Esophagus squamous epithelium (tissue), 5 donors: ENCODE measurements around the gene DOK3. TPM values are rescaled to one million over a fixed set of nuclear protein-coding genes. Genes with fewer than 3 reads are reported as not detected.

Experiments used
- DNase-seq: peaks from one replicate; lab custom pipeline; 2025; lab: John Stamatoyannopoulos, UW
- H3K27ac ChIP-seq, 4 donors: fragments of 200-600 bp; sonication (generic); one replicate each; pipeline ENCODE4 v1.5.1; 2016 to 2019; ENCODE audit warnings: mild to moderate bottlenecking in 1 of 4
- H3K27me3 ChIP-seq, 4 donors: fragments of 200-600 bp; sonication (generic); 1 replicate in 3 of 4; 2 replicates in 1 of 4; pipeline versions ENCODE4 v1.5.1 to v1.6.0; 2017 to 2021; ENCODE audit warnings: antibody characterized with exemption in 1 of 4
- H3K36me3 ChIP-seq, 3 donors: fragments of 200-600 bp; sonication (generic); one replicate each; pipeline ENCODE4 v1.5.1; 2016 to 2019
- H3K4me1 ChIP-seq, 3 donors: fragments of 200-600 bp; sonication (generic); one replicate each; pipeline ENCODE4 v1.5.1; 2017 to 2019
- H3K4me3 ChIP-seq, 4 donors: fragments of 200-600 bp; sonication (generic); 1 replicate in 3 of 4; 2 replicates in 1 of 4; pipeline ENCODE4 v1.5.1; 2016 to 2019; ENCODE audit warnings: mild to moderate bottlenecking in 2 of 4, moderate library complexity in 1 of 4
- H3K9me3 ChIP-seq, 3 donors: fragments of 200-600 bp; sonication (generic); one replicate each; pipeline ENCODE4 v1.5.1; 2016 to 2019
- POLR2A ChIP-seq, 4 donors: fragments of 450-650 bp; IDR thresholded peaks; one replicate each; pipeline ENCODE4 v1.6.1; 2017; ENCODE audit warnings: antibody characterized with exemption in 4 of 4, mild to moderate bottlenecking in 4 of 4, moderate library complexity in 3 of 4
- WGBS, 2 donors: methylation state at CpG; one replicate each; pipeline ENCODE4 v1.1.5; 2018; 5-methylcytosine and 5-hydroxymethylcytosine counted together
- intact Hi-C: fragments of 100-400 bp; cut with DNase I; formaldehyde crosslinking; loops from one replicate; pipeline ENCODE4 v1.15.0; 2022
- total RNA-seq, 4 donors: library from RNA; depleted of rRNA; stranded (reverse); fragments of >200 nt; gene quantifications; one replicate each; pipeline ENCODE4 v1.1.0, GENCODE V29; 2016
- TF ChIP-seq, protein P1 (sequence below), 6 experiments: fragments of 450-650 bp in 4 of 6; fragments of 200-600 bp in 2 of 6; sonication (generic) in 2 of 6; IDR thresholded peaks; one replicate each; pipeline ENCODE4 v1.5.1; 2016 to 2019; ENCODE audit warnings: antibody characterized with exemption in 6 of 6, mild to moderate bottlenecking in 4 of 6, moderate library complexity in 4 of 6
- donor health status: DM: yes; HTN: yes; CAD: no.

The DOK3 gene
- total RNA-seq, 4 donors from 2014 or later: 2.4 to 7.2 (median 4.4) TPM

- H3K4me3 ChIP-seq: peak overlapping the region in 1 of 4 donors; percentile 93
- no peaks in the 10 kb centered on the region for H3K9me3 ChIP-seq
- H3K4me1 ChIP-seq: peaks cover 42 to 79% (median 52%) of the 10 kb centered on the region in 3 donors
- H3K27ac ChIP-seq: peak overlapping the region; percentile 75 to 98 (median 93)
- intact Hi-C loops: loop anchor here (10.0 kb wide), 1 partner anchor 179 kb away; the partner anchor contains the start of gene MXD3
- H3K36me3 ChIP-seq: peaks cover 7 to 40% (median 8%) of the 10 kb centered on the region in 3 donors
- H3K27me3 ChIP-seq: peaks cover 0 to 8% (median 0%) of the 10 kb centered on the region in 4 donors
- TF ChIP-seq, protein P1, sequence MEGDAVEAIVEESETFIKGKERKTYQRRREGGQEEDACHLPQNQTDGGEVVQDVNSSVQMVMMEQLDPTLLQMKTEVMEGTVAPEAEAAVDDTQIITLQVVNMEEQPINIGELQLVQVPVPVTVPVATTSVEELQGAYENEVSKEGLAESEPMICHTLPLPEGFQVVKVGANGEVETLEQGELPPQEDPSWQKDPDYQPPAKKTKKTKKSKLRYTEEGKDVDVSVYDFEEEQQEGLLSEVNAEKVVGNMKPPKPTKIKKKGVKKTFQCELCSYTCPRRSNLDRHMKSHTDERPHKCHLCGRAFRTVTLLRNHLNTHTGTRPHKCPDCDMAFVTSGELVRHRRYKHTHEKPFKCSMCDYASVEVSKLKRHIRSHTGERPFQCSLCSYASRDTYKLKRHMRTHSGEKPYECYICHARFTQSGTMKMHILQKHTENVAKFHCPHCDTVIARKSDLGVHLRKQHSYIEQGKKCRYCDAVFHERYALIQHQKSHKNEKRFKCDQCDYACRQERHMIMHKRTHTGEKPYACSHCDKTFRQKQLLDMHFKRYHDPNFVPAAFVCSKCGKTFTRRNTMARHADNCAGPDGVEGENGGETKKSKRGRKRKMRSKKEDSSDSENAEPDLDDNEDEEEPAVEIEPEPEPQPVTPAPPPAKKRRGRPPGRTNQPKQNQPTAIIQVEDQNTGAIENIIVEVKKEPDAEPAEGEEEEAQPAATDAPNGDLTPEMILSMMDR (IDR thresholded peaks at IDR 0.05): no peak
- no peak for TF ChIP-seq POLR2A (IDR thresholded peaks at IDR 0.05)
- 73% methylated on average over 5 of the region's 5 CpGs for WGBS, 2 donors
- DNase-seq: no peak
Measured at GRCh38 chr5:177493795-177494345, 15.8 kb downstream of the DOK3 start.

- DNase-seq: no peak
- TF ChIP-seq POLR2A (IDR thresholded peaks at IDR 0.05): no peak
- TF ChIP-seq, protein P1 (IDR thresholded peaks at IDR 0.05): no peak
- Histone ChIP-seq H3K4me3 (no peak overlapping the region), H3K4me1 (peaks cover 31 to 69% (median 45%) of the 10 kb centered on the region in 3 donors), H3K9me3 (no peaks in the 10 kb centered on the region), H3K27ac (peak overlapping the region; percentile 24 to 98 (median 86)), H3K27me3 (peaks cover 0 to under 1% (median 0%) of the 10 kb centered on the region in 4 donors), H3K36me3 (peaks cover 14 to 50% (median 15%) of the 10 kb centered on the region in 3 donors)
- 81 to 91% methylated on average over 6 to 7 of the region's 7 CpGs for WGBS, 2 donors
- intact Hi-C loops: loop anchor here (10.0 kb wide), 1 partner anchor 178 kb away; the partner anchor contains the start of gene MXD3
Measured at GRCh38 chr5:177492841-177493240, 16.8 kb downstream of the DOK3 start.

DNA sequence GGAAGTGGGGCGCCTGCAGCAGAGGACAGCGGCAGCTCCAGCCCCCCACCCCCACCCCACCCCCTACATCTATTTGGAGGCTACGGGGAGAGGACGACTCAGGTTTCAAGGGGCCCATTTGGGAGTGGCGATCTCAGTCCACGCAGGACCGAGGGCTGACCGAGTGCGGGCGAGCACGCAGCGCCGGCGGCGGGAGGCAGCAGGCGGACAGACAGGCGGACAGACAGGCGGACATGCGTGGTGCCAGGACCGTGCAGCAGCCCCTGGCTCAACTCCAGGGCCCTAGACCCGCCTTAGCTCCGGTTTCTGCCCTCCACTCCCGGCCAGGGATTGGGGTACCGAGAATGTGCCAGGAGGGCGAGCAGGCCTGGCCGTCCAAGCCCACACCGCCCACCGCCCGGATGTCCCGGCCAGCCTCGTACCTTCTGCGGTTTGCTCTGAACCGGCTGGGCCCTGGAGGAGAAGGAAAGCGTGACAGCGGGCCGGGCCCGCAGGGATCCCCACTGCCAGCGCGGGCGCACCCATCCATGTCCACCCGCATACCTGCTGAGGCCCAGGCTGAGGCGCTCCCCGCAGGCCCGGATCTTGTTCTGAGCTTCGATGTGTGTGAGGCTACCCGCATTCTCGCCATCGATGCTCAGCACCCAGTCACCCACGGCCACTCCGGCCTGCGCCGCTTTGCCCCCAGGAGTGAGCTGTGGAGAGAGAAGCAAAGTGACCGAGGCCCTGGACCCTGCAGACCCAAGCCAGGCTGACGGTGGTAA lies 17.5 kb downstream of the DOK3 start:
- WGBS, 2 donors: 83 to 86% methylated on average over 8 to 24 of the region's 54 CpGs
- peak overlapping the region in 3 of 4 donors; percentile 24 to 98 (median 96) for H3K27ac ChIP-seq
- H3K4me3 ChIP-seq: peak overlapping the region in 1 of 4 donors; percentile 12
- H3K9me3 ChIP-seq: no peaks in the 10 kb centered on the region
- TF ChIP-seq, protein P1 (IDR thresholded peaks at IDR 0.05): no peak
- TF ChIP-seq POLR2A (IDR thresholded peaks at IDR 0.05): no peak
- intact Hi-C loops: loop anchor here (10.0 kb wide), 1 partner anchor 177 kb away; the partner anchor contains the start of gene MXD3
- H3K27me3 ChIP-seq: no peaks in the 10 kb centered on the region
- H3K4me1 ChIP-seq: peaks cover 30 to 64% (median 45%) of the 10 kb centered on the region in 3 donors
- H3K36me3 ChIP-seq: peaks cover 20 to 57% (median 21%) of the 10 kb centered on the region in 3 donors
- DNase-seq: no peak

DNA sequence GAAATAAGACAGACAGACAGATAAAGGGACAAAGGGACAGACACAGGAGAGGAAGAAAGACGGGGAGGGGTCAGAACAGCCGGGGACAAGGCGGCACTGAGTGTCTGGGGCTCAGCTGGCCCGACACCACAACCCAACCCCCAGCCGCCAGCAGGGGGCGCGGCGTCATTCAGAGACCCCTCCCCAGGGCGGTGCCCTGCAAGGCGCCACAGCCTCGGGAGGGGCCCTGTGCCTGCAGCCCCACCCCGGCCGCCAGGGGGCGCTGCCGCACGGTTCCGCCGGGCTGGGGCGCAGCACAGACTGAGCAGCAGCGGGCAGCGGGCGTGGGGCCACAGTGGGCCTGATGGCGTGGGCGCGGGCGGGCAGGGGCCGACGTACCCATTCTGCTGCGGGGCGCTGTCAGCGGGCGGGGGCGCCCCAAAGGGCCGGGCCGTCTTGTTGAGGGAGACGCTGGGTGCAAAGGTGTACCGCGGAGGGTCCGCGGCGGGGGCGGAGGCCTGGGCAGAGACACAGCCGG lies 18.1 kb downstream of the DOK3 start:
- Histone ChIP-seq H3K27ac (peak overlapping the region in 3 of 4 donors; percentile 24 to 98 (median 96)), H3K27me3 (no peaks in the 10 kb centered on the region), H3K36me3 (peaks cover 20 to 64% (median 24%) of the 10 kb centered on the region in 3 donors), H3K9me3 (no peaks in the 10 kb centered on the region), H3K4me1 (peaks cover 23 to 57% (median 43%) of the 10 kb centered on the region in 3 donors), H3K4me3 (peak overlapping the region in 1 of 4 donors; percentile 12)
- WGBS, 2 donors: 69 to 86% methylated on average over 3 to 13 of the region's 43 CpGs
- intact Hi-C loops: loop anchor here (10.0 kb wide), 1 partner anchor 177 kb away; the partner anchor contains the start of gene MXD3
- TF ChIP-seq, protein P1 (IDR thresholded peaks at IDR 0.05): peak in 5 of 6 experiments; percentile 46 to 74 (median 58)
- no peak for TF ChIP-seq POLR2A (IDR thresholded peaks at IDR 0.05)
- no peak for DNase-seq
